Activated CD4-positive, alpha-beta T cell treated with anti-CD3 and anti-CD28 coated beads, Interleukin-2, amount 10 ng/mL, durations not matched to agents 7 days and 5 days (primary cell): ENCODE measurements around the gene CYP4F22. TPM values are rescaled to one million over a fixed set of nuclear protein-coding genes. Genes with fewer than 3 reads are reported as not detected.
"Not testable (repeated sequence)": the region's sequence is repeated elsewhere in the genome, so short reads cannot be mapped to it uniquely, and the experiment has no call there.

Experiments
- CTCF ChIA-PET: fragments of 350-600 bp; sonication (Branson Sonifier 250); formaldehyde crosslinking; loops from one replicate; lab custom pipeline; 2021; ENCODE audit warnings: antibody characterized with exemption; lab: Charles Lee
- POLR2A ChIA-PET: fragments of 350-600 bp; sonication (Branson Sonifier 250); formaldehyde crosslinking; loops from one replicate; lab custom pipeline; 2021; ENCODE audit warnings: antibody characterized with exemption; lab: Charles Lee
- DNase-seq: peaks from one replicate; pipeline ENCODE4 v3.0.0-alpha.2; 2020
- H3K27ac Mint-ChIP-seq: one replicate; pipeline ENCODE4 v1.8.0; 2021; ENCODE audit warnings: mild to moderate bottlenecking, moderate library complexity, mixed read lengths
- H3K27me3 Mint-ChIP-seq: one replicate; pipeline ENCODE4 v1.8.0; 2021; ENCODE audit warnings: mixed read lengths
- H3K36me3 Mint-ChIP-seq: one replicate; pipeline ENCODE4 v1.8.0; 2021; ENCODE audit warnings: low read depth, mixed read lengths
- H3K4me1 Mint-ChIP-seq: one replicate; pipeline ENCODE4 v1.8.0; 2021; ENCODE audit warnings: mixed read lengths
- H3K4me3 Mint-ChIP-seq: one replicate; pipeline ENCODE4 v1.8.0; 2021; ENCODE audit warnings: mild to moderate bottlenecking, moderate library complexity, mixed read lengths
- H3K9me3 Mint-ChIP-seq: one replicate; pipeline ENCODE4 v1.8.0; 2021; ENCODE audit warnings: mixed read lengths
- total RNA-seq, 2 experiments: library from RNA; stranded (reverse); gene quantifications; one replicate each; pipeline ENCODE4 v1.2.3, GENCODE V29; 2021

Gene CYP4F22
- total RNA-seq, 2 experiments from 2014 or later, result 0.67 to 0.87 TPM

GRCh38 chr19:15589760-15590451 is 81.6 kb downstream of the CYP4F22 start:
- Mint-ChIP-seq H3K4me3 (no peak overlapping the region), H3K9me3 (no peaks in the 10 kb centered on the region), H3K4me1 (no peaks in the 10 kb centered on the region), H3K27ac (no peak overlapping the region), H3K36me3 (no peaks in the 10 kb centered on the region), H3K27me3 (no peaks in the 10 kb centered on the region)
- POLR2A ChIA-PET, result no interaction called here
- no peak for DNase-seq
- CTCF ChIA-PET, result no interaction called here

GRCh38 chr19:15591796-15592195 is 83.5 kb downstream of the CYP4F22 start:
- no peaks in the 10 kb centered on the region for H3K4me1 Mint-ChIP-seq
- POLR2A ChIA-PET, result no interaction called here
- H3K27ac Mint-ChIP-seq, result no peak overlapping the region
- DNase-seq, result no peak
- CTCF ChIA-PET, result no interaction called here
- peaks cover 3% of the 10 kb centered on the region for H3K9me3 Mint-ChIP-seq
- no peaks in the 10 kb centered on the region for H3K36me3 Mint-ChIP-seq
- H3K27me3 Mint-ChIP-seq, result peaks cover 7% of the 10 kb centered on the region
- no peak overlapping the region for H3K4me3 Mint-ChIP-seq

GRCh38 chr19:15592506-15592905 is 84.2 kb downstream of the CYP4F22 start:
- H3K36me3 Mint-ChIP-seq, H3K27ac Mint-ChIP-seq, H3K4me3 Mint-ChIP-seq, H3K4me1 Mint-ChIP-seq, H3K27me3 Mint-ChIP-seq, DNase-seq, POLR2A ChIA-PET, CTCF ChIA-PET, H3K9me3 Mint-ChIP-seq: not testable (repeated sequence)

DNA sequence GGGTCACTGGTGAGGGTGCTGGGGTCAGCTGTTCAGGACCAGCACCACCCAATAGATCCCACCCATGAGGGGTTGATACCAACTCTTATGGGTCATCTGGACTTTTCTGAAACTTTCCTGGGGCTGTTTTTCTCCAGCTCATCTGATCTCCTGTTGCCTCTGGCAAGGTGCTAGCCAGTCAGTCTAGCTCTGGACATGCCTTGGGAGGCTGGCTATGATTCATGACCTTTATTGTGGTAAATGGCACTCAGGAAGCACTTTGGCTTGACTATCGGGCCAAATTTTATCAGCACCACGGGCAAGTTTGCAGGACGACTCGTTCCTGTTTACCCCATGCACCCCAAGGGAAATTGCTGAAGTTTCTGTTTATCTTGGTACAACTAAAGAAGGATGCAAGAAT is 85.4 kb downstream of the CYP4F22 start:
- H3K4me1 Mint-ChIP-seq, POLR2A ChIA-PET, H3K27me3 Mint-ChIP-seq: not testable (repeated sequence)

DNA sequence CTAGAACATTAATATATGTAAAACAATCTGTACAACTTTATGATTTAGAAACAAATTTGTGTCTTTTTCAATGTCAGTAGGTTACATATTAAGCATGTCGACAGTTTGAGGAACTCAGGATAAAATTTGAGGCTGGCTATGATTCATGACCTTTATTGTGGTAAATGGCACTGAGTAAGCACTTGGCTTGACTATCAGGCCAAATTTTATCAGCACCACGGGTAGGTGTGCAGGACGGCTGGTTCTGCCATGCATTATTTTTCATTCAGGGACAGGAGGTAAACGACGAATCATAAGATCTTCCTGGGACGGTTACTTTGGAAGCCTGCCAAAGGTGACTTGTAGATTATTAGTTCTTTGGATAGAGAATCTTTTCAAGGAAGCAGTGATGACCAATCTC is 86.7 kb downstream of the CYP4F22 start:
- DNase-seq, result no peak
- peaks cover 3% of the 10 kb centered on the region for H3K9me3 Mint-ChIP-seq
- POLR2A ChIA-PET, result no interaction called here
- H3K27me3 Mint-ChIP-seq, result peaks cover 7% of the 10 kb centered on the region
- H3K4me1 Mint-ChIP-seq, result no peaks in the 10 kb centered on the region
- CTCF ChIA-PET, result no interaction called here
- no peaks in the 10 kb centered on the region for H3K36me3 Mint-ChIP-seq
- no peak overlapping the region for H3K27ac Mint-ChIP-seq
- no peak overlapping the region for H3K4me3 Mint-ChIP-seq

More for the DNA sequence above, 85.4 kb downstream of the CYP4F22 start:
- CTCF ChIA-PET, H3K27ac Mint-ChIP-seq, DNase-seq, H3K9me3 Mint-ChIP-seq, H3K4me3 Mint-ChIP-seq, H3K36me3 Mint-ChIP-seq: not testable (repeated sequence)

Other genes with a start within 250 kb of the CYP4F22 start
- gene BRD4, start 176.0 kb upstream of the CYP4F22 start, total RNA-seq, result 100 to 1,000 TPM; 114 to 115 TPM
- gene AKAP8, start 128.7 kb upstream of the CYP4F22 start, total RNA-seq, result 10 to 100 TPM; 54.5 to 57.1 TPM
- 10 to 100 TPM; 84.3 to 96.7 TPM for gene AKAP8L, start 89.5 kb upstream of the CYP4F22 start, total RNA-seq
- 10 to 100 TPM; 28.7 to 31.6 TPM for gene WIZ, start 58.6 kb upstream of the CYP4F22 start, total RNA-seq
- gene RASAL3, start 44.0 kb upstream of the CYP4F22 start, total RNA-seq, result 100 to 1,000 TPM; 120 to 123 TPM
- gene PGLYRP2, start 29.0 kb upstream of the CYP4F22 start, total RNA-seq, result under 1 TPM in 1 of 2 experiments, not detected in 1; 0.08 TPM
- not detected for gene CYP4F8, start 106.7 kb downstream of the CYP4F22 start, total RNA-seq
- gene CYP4F3, start 132.4 kb downstream of the CYP4F22 start, total RNA-seq, result under 1 TPM; 0.15 to 0.23 TPM
- gene CYP4F12, start 164.6 kb downstream of the CYP4F22 start, total RNA-seq, result under 1 TPM in 1 of 2 experiments, not detected in 1; 0.10 TPM
- not detected for gene OR10H2, start 219.5 kb downstream of the CYP4F22 start, total RNA-seq
- not detected for gene OR10H3, start 229.5 kb downstream of the CYP4F22 start, total RNA-seq